SK-N-DZ (cell line): ENCODE measurements around the gene GOLPH3L.
A peak's percentile ranks its signal among the peaks of the same experiment; 100 is the strongest.
"Not testable (repeated sequence)": the region's sequence is repeated elsewhere in the genome, so short reads cannot be mapped to it uniquely, and the experiment has no call there.

Source experiments
- DNase-seq: peaks from one replicate; pipeline ENCODE4 v3.0.0-alpha.2; 2015; ENCODE audit warnings: low spot score

The GOLPH3L gene

GRCh38 chr1:150660584-150660983, 36.4 kb downstream of the GOLPH3L start:
- DNase-seq, result no peak

DNA sequence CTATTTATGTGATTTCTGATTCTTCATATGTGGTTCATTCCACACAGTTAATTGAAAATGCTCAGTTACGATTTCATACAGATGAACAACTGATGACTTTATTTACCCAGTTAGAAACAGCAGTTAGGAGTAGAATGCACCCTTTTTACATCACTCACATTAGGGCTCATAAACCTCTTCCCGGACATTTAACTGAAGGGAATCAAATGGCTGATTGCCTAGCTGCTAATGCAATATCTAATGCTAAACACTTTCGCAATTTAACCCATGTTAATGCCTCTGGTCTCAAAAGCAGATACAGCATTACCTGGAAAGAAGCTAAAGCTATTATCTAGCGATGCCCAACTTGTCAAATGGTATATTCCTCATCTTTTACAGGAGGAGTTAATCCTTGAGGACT, 39.9 kb downstream of the GOLPH3L start:
- not testable (repeated sequence) for DNase-seq

- DNase-seq, result not testable (repeated sequence)
Measured at GRCh38 chr1:150654635-150655034, 42.3 kb downstream of the GOLPH3L start.

DNA sequence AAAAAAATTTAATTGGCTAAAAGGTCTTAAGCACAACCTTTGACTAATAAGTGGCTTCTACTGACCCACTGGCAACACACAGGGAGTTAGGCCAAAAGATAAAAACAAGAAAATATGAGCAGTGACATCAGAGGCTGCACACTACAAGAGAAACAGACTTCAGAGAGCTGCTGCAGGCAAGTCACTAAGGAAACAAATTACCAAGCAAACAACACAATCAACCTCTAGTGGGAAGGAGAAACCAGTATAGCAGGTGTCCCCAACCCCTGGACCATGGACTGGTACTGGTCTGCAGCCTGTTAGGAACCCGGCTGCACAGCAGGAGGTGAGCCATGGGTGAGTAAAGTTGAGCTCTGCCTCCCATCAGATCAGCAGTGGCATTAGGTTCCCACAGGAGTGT, 46.8 kb downstream of the GOLPH3L start:
- no peak for DNase-seq

- DNase-seq, result no peak
Measured at GRCh38 chr1:150649441-150650075, 47.4 kb downstream of the GOLPH3L start.

DNA sequence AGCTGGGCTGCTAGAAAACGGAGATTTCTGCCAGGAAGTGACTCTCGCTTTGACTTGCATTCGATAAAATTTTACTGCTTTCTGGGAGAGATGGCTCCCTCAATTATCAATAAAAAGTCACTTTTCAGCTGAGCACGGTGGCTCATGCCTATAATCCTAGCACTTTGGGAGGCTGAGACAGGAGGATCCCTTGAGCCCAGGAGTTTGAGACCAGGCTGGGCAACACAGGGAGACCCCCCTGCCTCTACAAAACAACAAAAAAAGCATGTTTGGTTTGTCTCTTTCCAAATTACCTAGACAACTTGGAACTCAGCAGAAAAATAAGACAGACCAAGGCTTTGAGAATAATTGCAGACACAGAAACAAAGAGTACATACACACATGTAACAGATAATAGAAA, 54.7 kb downstream of the GOLPH3L start:
- no peak for DNase-seq

DNA sequence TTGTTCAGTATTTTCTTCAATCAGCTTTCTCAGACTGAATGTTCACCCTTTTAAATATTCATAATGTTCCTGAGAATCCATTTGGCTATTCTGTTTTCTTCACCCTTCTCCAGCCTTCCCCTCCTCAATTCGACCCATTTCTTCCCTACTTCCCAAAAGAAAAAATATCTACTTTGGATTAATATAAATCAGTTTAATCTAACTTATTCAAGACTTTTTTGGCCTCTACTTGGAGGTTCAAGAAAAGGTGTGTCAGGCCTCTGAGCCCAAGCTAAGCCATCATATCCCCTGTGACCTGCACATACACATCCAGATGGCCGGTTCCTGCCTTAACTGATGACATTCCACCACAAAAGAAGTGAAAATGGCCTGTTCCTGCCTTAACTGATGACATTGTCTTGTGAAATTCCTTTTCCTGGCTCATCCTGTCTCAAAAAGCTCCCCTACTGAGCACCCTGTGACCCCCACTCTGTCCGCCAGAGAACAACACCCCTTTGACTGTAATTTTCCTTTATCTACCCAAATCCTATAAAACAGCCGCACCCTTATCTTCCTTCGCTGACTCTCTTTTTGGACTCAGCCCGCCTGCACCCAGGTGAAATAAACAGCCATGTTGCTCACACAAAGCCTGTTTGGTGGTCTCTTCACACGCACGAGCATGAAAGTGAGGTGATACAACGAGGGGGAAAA, 55.7 kb downstream of the GOLPH3L start:
- not testable (repeated sequence) for DNase-seq

DNA sequence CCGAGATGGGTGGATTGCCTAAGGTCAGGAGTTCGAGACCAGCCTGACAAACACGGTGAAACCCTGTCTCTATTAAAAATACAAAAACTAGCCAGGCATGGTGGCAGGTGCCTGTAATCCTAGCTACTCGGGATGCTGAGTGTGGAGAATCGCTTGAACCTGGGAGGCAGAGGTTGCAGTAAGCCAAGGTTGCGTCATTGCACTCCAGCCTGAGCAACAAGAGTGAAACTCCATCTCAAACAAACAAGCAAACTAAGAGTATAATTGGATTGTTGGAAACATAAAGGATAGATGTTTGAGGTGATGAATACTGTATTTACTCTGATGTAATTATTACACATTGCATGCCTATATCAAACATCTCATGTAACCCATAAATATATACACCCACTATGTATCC, 58.5 kb downstream of the GOLPH3L start:
- DNase-seq, result not testable (repeated sequence)

DNA sequence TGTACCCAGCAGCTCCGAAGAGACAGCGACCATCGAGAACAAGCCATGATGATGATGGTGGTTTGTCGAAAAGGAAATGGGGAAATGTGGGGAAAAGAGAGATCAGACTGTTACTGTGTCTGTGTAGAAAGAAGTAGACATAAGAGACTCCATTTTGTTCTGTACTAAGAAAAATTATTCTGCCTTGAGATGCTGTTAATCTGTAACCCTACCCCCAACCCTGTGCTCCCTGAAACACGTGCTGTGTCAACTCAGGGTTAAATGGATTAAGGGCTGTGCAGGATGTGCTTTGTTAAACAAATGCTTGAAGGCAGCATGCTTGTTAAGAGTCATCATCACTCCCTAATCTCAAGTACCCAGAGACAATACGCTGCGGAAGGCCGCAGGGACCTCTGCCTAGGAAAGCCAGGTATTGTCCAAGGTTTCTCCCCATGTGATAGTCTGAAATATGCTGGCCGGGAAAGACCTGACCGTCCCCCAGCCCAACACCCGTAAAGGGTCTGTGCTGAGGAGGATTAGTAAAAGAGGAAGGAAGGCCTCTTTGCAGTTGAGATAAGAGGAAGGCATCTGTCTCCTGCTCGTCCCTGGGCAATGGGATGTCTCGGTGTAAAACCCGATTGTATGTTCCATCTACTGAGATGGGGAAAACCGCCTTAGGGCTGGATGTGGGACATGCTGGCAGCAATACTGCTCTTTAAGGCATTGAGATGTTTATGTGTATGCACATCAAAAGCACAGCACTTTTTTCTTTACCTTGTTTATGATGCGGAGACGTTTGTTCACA, 61.9 kb downstream of the GOLPH3L start:
- not testable (repeated sequence) for DNase-seq

DNA sequence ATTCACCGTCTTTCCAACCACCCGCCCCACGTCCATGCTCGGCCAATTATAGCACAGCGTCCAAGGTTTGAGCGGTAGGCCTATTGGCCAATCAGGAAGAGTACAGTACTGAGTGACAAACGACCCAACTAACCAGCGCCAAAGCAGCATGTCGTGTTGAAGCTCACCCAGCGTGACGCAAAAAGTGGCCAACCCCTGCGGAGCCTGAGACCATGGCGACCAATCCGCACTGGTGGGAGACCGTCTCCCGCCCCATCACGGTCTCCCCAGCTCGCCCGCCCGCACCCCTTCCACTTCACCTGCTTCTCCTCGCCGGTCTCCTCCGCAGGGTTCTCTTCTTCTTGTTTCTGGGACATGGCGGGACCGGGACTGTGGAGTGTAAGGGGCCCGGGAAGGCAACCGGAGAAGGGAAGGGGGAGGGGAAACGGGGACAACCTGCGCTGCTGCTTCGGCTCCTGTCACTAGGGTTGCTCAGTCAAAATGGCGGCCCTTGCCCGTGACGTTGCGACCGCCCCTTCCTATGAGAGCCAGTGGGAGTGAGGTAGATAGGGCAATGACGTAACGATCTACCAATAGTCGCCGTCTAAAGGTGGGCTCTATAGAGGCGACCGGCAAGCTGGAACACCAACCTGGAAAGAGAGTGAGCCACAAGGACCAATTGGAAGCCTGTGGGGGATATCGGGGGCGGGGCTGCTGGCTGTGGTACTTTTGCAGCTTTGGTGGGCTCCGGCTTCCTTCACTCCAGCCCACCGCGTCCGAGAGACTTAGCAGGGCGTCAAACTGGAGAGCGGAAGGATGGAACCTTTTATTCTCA, 67.6 kb downstream of the GOLPH3L start, which contains the start of gene ENSA:
Gene ENSA (minus strand): TSS at position 498 of the 814 bp plus-strand sequence. CDS start 142 bp downstream, at position 356.
- DNase-seq, result peak; percentile 100

- DNase-seq, result no peak
Measured at GRCh38 chr1:150628766-150629114, 68.2 kb downstream of the GOLPH3L start.

GRCh38 chr1:150627826-150628410, 69.0 kb downstream of the GOLPH3L start:
- no peak for DNase-seq

DNA sequence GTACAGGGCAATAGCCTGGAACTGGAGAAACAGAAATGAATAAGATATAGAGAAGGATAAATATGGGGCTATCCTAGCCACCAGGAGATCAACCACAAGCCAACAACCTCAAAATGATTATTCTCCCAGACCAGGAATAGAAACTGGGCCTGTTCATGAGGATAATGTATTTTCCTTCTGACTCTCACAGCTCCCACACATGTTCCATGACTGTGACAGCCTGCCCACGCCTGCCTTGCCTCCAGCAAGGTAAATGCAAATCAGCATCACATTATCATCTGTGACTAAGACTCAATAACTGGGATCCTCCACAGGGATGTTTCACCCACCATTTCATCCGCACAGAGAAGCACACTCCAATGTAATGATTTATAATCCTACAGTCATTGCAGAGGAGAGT, 70.8 kb downstream of the GOLPH3L start:
- no peak for DNase-seq

GRCh38 chr1:150624546-150624945, 72.4 kb downstream of the GOLPH3L start:
- DNase-seq, result not testable (repeated sequence)

DNA sequence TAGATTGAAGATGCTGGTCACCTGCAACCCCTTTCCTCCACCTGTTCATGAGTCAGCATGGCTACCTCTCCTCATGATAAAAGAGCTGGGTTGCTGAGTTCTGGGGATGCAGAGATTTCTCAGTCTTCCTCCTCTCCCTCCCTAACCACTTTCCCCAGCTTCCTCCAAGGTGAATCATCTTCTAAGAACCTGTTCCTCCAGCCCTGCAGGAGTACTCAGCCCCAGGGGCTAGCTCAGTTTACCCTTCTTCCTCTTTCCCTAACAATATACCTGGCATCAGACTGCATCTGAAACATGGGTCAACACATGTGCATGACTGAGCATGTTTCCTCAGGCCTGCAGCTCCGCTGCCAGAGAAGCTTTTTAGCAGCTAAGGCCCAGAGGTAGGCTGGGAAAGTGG, 72.8 kb downstream of the GOLPH3L start:
- DNase-seq, result not testable (repeated sequence)

- DNase-seq, result no peak
Measured at GRCh38 chr1:150622303-150622975, 74.5 kb downstream of the GOLPH3L start.

DNA sequence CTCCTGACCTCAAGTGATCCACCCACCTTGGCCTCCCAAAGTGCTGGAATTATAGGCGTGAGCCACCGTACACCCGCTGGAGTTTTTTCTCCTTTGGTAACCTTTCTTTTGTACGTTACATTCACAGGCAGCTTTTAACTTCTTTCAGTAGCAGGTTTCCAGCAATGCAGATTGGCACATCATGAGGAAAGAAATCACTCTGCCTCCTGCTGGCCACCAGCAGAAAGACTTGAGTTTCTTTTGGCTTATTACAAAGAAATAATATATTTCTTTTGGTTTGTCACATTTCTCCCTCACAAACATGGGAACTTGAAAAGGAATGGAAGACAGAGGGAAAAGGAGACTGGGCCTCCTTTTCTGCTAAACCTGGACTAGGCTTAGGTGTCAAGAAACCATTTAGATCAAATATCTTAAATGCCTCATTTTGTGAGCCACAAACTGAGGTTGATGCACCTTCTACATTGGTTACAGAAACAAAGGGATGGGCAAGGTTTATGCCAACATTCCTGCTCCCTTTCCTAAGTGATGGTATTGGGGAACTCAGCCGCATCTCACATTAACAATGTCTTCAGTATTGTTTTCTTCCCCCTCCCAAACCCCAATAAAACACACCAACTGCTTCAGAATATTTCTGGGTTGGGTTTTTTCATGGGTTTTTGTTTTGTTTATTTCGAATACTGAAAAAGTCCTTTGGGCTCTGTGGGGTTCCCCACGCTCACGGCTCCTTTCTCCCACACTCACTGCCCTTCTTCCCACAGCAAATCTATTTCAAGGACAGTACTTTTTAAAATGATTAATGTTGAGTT, 75.3 kb downstream of the GOLPH3L start:
- DNase-seq, result peak; percentile 40

DNA sequence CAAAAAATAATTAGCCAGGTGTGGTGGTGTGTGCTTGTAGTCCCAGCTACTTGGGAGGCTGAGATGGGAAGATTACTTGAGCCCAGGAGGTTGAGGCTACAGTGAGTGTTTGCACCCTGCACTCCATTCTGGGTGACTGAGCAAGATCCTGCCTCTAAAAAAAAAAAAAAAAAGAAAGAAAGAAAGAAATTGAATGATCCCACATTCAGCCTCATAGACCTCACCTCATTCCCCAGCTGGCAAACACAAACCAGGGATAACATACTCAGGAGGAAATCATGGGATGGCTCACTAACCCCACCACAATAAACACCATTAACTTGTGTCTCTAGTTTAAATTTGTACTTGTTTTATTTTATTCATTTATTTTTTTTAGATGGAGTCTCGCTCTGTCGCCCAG, 76.0 kb downstream of the GOLPH3L start:
- DNase-seq, result no peak

DNA sequence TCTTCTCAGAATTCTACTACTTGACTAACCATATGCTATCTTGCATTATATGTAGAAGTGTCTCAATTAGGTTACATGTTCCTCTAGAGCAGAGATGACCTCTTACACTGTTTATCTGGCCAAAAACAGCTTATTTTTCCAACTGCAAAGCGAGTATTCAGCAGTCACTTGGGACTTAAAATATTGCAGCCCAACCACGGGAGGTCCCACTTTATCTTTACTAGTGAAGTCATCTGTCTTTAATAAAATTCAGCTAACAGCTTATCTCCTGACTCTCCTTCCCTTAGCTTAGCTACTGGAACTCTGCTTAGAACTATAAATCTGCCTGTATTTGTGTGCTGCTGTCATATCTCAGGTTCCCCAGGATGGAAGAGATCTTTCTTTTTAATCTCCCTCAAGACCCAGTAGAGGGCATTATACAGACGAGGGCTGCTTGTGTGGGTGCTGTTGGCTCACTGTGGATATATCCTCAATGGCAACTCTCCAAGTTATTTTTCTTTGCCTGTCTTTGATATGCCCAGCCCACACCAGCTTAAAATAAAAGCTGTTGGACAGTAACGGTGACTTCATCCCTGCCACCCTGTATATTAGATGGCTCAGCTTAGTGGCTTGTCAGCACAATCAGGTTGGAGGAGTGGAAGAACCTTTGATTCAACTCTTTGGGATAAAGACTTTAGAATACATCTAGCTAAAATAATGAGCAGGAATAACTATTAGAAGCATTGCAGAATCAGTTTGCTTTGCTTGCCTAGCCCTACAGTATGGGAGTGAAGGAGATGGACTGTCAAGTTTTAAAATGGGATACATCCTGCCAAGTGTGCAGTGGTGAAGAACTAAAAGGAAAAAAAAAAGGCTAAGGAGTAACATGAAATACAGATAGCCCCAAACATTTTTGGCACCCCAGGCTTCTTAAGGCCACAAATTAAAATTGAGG, 77.1 kb downstream of the GOLPH3L start:
- no peak for DNase-seq
